Naive thymus-derived CD4-positive, alpha-beta T cell (primary cell): ENCODE measurements around the gene YPEL1. TPM values are rescaled to one million over a fixed set of nuclear protein-coding genes. Genes with fewer than 3 reads are reported as not detected.
"Not testable (repeated sequence)": the region's sequence is repeated elsewhere in the genome, so short reads cannot be mapped to it uniquely, and the experiment has no call there.

Experiments used
- ATAC-seq: fragments of 150-1000 bp; cut with Tn5 transposase; 2 replicates; pipeline ENCODE4 v1.10.0; 2021; ENCODE audit warnings: mild to moderate bottlenecking, moderate library complexity
- CTCF ChIA-PET: fragments of 350-600 bp; sonication (Branson Sonifier 250); formaldehyde crosslinking; loops from one replicate; lab custom pipeline; 2021; ENCODE audit warnings: antibody characterized with exemption; lab: Charles Lee
- POLR2A ChIA-PET: fragments of 350-600 bp; sonication (Branson Sonifier 250); formaldehyde crosslinking; loops from one replicate; lab custom pipeline; 2021; ENCODE audit warnings: antibody characterized with exemption, inconsistent platforms; lab: Charles Lee
- DNase-seq, 9 donors: peaks; one replicate each; pipeline versions ENCODE4 v3.0.0 to v3.0.0-alpha.2; 2020 to 2022; ENCODE audit warnings: mixed read lengths in 1 of 9
- H3K27ac ChIP-seq: one replicate; pipeline ENCODE4 v1.7.0; 2013; ENCODE audit warnings: mild to moderate bottlenecking, low read depth, low read length, moderate library complexity
- H3K27me3 ChIP-seq, 2 donors: one replicate each; pipeline ENCODE4 v1.7.0; 2013; ENCODE audit warnings: low read length in 2 of 2, mild to moderate bottlenecking in 2 of 2, moderate library complexity in 2 of 2; ENCODE audit not compliant: control insufficient read depth in 2 of 2, insufficient read depth in 2 of 2
- H3K36me3 ChIP-seq, 3 experiments: 1 replicate in 2 of 3; 2 replicates in 1 of 3; pipeline ENCODE4 v1.7.0; 2013; ENCODE audit warnings: low read length in 3 of 3, mild to moderate bottlenecking in 3 of 3, moderate library complexity in 1 of 3; ENCODE audit not compliant: insufficient read depth in 3 of 3, control insufficient read depth in 2 of 3
- H3K4me1 ChIP-seq, 2 donors: one replicate each; pipeline ENCODE4 v1.7.0; 2013; ENCODE audit warnings: low read length in 2 of 2, mild to moderate bottlenecking in 2 of 2, moderate library complexity in 1 of 2; ENCODE audit not compliant: control insufficient read depth in 2 of 2, insufficient read depth in 2 of 2
- H3K4me3 ChIP-seq: 2 replicates; pipeline ENCODE4 v1.7.0; 2013; ENCODE audit warnings: mild to moderate bottlenecking, low read length
- H3K9me3 ChIP-seq, 3 experiments: 1 replicate in 2 of 3; 2 replicates in 1 of 3; pipeline ENCODE4 v1.7.0; 2013; ENCODE audit warnings: low read length in 3 of 3; ENCODE audit not compliant: control insufficient read depth in 2 of 3
- H3K27ac Mint-ChIP-seq, 9 donors: one replicate each; pipeline ENCODE4 v1.8.0; 2020 to 2022; ENCODE audit warnings: mixed read lengths in 9 of 9, mild to moderate bottlenecking in 8 of 9, moderate library complexity in 5 of 9, inconsistent platforms in 2 of 9
- H3K27me3 Mint-ChIP-seq, 5 donors: one replicate each; pipeline ENCODE4 v1.8.0; 2021 to 2022; ENCODE audit warnings: mixed read lengths in 5 of 5, mild to moderate bottlenecking in 1 of 5
- H3K36me3 Mint-ChIP-seq, 5 donors: one replicate each; pipeline ENCODE4 v1.8.0; 2020 to 2022; ENCODE audit warnings: mixed read lengths in 5 of 5, mild to moderate bottlenecking in 3 of 5, inconsistent platforms in 1 of 5
- H3K4me1 Mint-ChIP-seq, 7 donors: one replicate each; pipeline ENCODE4 v1.8.0; 2020 to 2022; ENCODE audit warnings: mixed read lengths in 7 of 7, mild to moderate bottlenecking in 3 of 7, inconsistent platforms in 1 of 7
- H3K4me3 Mint-ChIP-seq, 10 donors: one replicate each; pipeline ENCODE4 v1.8.0; 2020 to 2022; ENCODE audit warnings: mild to moderate bottlenecking in 10 of 10, mixed read lengths in 10 of 10, moderate library complexity in 6 of 10, inconsistent platforms in 2 of 10
- H3K9me3 Mint-ChIP-seq, 11 donors: one replicate each; pipeline ENCODE4 v1.8.0; 2020 to 2022; ENCODE audit warnings: mixed read lengths in 11 of 11, mild to moderate bottlenecking in 4 of 11, inconsistent platforms in 1 of 11, moderate library complexity in 1 of 11
- intact Hi-C, 2 donors: fragments of 100-400 bp; cut with micrococcal nuclease; formaldehyde crosslinking; loops; one replicate each; pipeline ENCODE4 v1.15.1; 2023
- polyA plus RNA-seq, 2 donors: library from polyadenylated mRNA; unstranded; fragments of 300-500 nt; fragmentation: Illumina TruSeq; gene quantifications; one replicate each; pipeline ENCODE4 v1.2.3, GENCODE V29; 2021
- total RNA-seq, 6 experiments: library from RNA in 5 of 6; stranded (reverse) in 5 of 6; gene quantifications; 1 replicate in 5 of 6; 2 replicates in 1 of 6; pipeline ENCODE4 v1.2.3 and lab custom pipeline; 2021 to 2026

YPEL1 gene
- total and polyA plus RNA-seq, 7 experiments from 2014 or later = 1.5 to 9.5 (median 3.6) TPM

- Mint-ChIP-seq H3K4me3 (no peak overlapping the region), H3K4me1 (peaks cover 3 to 9% (median 6%) of the 10 kb centered on the region in 7 donors), H3K27ac (no peak overlapping the region), H3K9me3 (no peaks in the 10 kb centered on the region), H3K27me3 (no peaks in the 10 kb centered on the region), H3K36me3 (no peaks in the 10 kb centered on the region)
- H3K4me1 ChIP-seq = peaks cover 0 to 11% of the 10 kb centered on the region in 2 donors
- H3K9me3 ChIP-seq = no peaks in the 10 kb centered on the region
- ATAC-seq = no peak
- CTCF ChIA-PET = no interaction called here
- no peaks in the 10 kb centered on the region for H3K36me3 ChIP-seq
- no peak overlapping the region for H3K4me3 ChIP-seq
- intact Hi-C loops = loop anchor here in 1 of 2 donors (2.0 kb wide), 1 partner anchor 14 kb away; no protein-coding TSS in a partner anchor
- no peaks in the 10 kb centered on the region for H3K27me3 ChIP-seq
- no peak overlapping the region for H3K27ac ChIP-seq
- no peak for DNase-seq
- POLR2A ChIA-PET = no interaction called here
Measured at GRCh38 chr22:21727159-21727558, 8.4 kb downstream of the YPEL1 start.

GRCh38 chr22:21726650-21727049 is 8.9 kb downstream of the YPEL1 start:
- Mint-ChIP-seq H3K36me3 (no peaks in the 10 kb centered on the region), H3K9me3 (no peaks in the 10 kb centered on the region), H3K27me3 (no peaks in the 10 kb centered on the region), H3K4me3 (no peak overlapping the region), H3K27ac (no peak overlapping the region), H3K4me1 (peaks cover 3 to 9% (median 6%) of the 10 kb centered on the region in 7 donors)
- Histone ChIP-seq H3K27ac (no peak overlapping the region), H3K36me3 (no peaks in the 10 kb centered on the region), H3K4me1 (peaks cover 0 to 11% of the 10 kb centered on the region in 2 donors), H3K9me3 (no peaks in the 10 kb centered on the region), H3K27me3 (no peaks in the 10 kb centered on the region), H3K4me3 (no peak overlapping the region)
- intact Hi-C loops = loop anchor here in 1 of 2 donors (2.0 kb wide), 1 partner anchor 14 kb away; no protein-coding TSS in a partner anchor
- POLR2A ChIA-PET = no interaction called here
- CTCF ChIA-PET = no interaction called here
- ATAC-seq (peak; percentile 82), DNase-seq (peak in 3 of 9 donors; percentile 11 to 36 (median 19))

GRCh38 chr22:21725956-21726649 is 9.5 kb downstream of the YPEL1 start:
- intact Hi-C loops = loop anchor here in 1 of 2 donors (2.0 kb wide), 1 partner anchor 13 kb away; no protein-coding TSS in a partner anchor
- ChIA-PET CTCF (no interaction called here), POLR2A (no interaction called here)
- Mint-ChIP-seq H3K27me3 (no peaks in the 10 kb centered on the region), H3K9me3 (no peaks in the 10 kb centered on the region), H3K4me3 (no peak overlapping the region), H3K36me3 (no peaks in the 10 kb centered on the region), H3K27ac (no peak overlapping the region), H3K4me1 (peaks cover 3 to 9% (median 6%) of the 10 kb centered on the region in 7 donors)
- Histone ChIP-seq H3K27ac (no peak overlapping the region), H3K9me3 (no peaks in the 10 kb centered on the region), H3K27me3 (no peaks in the 10 kb centered on the region), H3K4me1 (peaks cover 0 to 11% of the 10 kb centered on the region in 2 donors), H3K4me3 (no peak overlapping the region), H3K36me3 (no peaks in the 10 kb centered on the region)
- no peak for DNase-seq
- peak; percentile 24 for ATAC-seq

- POLR2A ChIA-PET = not testable (repeated sequence)
Measured at GRCh38 chr22:21724496-21724895, 11.1 kb downstream of the YPEL1 start.

GRCh38 chr22:21721195-21721852 is 14.3 kb downstream of the YPEL1 start:
- H3K4me3 ChIP-seq, H3K4me1 Mint-ChIP-seq, ATAC-seq, H3K36me3 ChIP-seq, H3K4me1 ChIP-seq, POLR2A ChIA-PET, H3K9me3 ChIP-seq, CTCF ChIA-PET, H3K27ac ChIP-seq, intact Hi-C loops, H3K36me3 Mint-ChIP-seq, H3K4me3 Mint-ChIP-seq, DNase-seq, H3K27me3 ChIP-seq, H3K27me3 Mint-ChIP-seq, H3K9me3 Mint-ChIP-seq: not testable (repeated sequence)
- H3K27ac Mint-ChIP-seq = peak overlapping the region in 1 of 9 donors; percentile 31

More at GRCh38 chr22:21724496-21724895, 11.1 kb downstream of the YPEL1 start:
- H3K4me3 ChIP-seq, H3K36me3 ChIP-seq, H3K4me3 Mint-ChIP-seq, H3K4me1 Mint-ChIP-seq, H3K27ac ChIP-seq, H3K36me3 Mint-ChIP-seq, H3K9me3 Mint-ChIP-seq, ATAC-seq, H3K27me3 Mint-ChIP-seq, H3K27ac Mint-ChIP-seq, H3K9me3 ChIP-seq, CTCF ChIA-PET, intact Hi-C loops, H3K27me3 ChIP-seq, DNase-seq: not testable (repeated sequence)
- H3K4me1 ChIP-seq = peaks cover 0 to 11% of the 10 kb centered on the region in 2 donors

- ATAC-seq, DNase-seq, H3K9me3 Mint-ChIP-seq, H3K4me3 ChIP-seq, H3K27ac ChIP-seq, H3K27me3 ChIP-seq, H3K4me1 ChIP-seq, H3K36me3 Mint-ChIP-seq, H3K4me1 Mint-ChIP-seq, H3K27ac Mint-ChIP-seq, intact Hi-C loops, POLR2A ChIA-PET, H3K9me3 ChIP-seq, H3K36me3 ChIP-seq, H3K27me3 Mint-ChIP-seq, H3K4me3 Mint-ChIP-seq: not testable (repeated sequence)
- CTCF ChIA-PET = interaction anchor here (0.6 kb wide), 1 partner anchor 12 kb away, joined by 3 read pairs; no protein-coding TSS in a partner anchor
Measured at GRCh38 chr22:21720191-21720859, 15.3 kb downstream of the YPEL1 start.
